Measurements from ENCODE around the gene WIPI1. TPM values are rescaled to one million over a fixed set of nuclear protein-coding genes. Genes with fewer than 3 reads are reported as not detected.

Gene WIPI1
- total RNA-seq, 4 donors from 2014 or later: 27.0 to 59.4 (median 43.5) TPM

DNA sequence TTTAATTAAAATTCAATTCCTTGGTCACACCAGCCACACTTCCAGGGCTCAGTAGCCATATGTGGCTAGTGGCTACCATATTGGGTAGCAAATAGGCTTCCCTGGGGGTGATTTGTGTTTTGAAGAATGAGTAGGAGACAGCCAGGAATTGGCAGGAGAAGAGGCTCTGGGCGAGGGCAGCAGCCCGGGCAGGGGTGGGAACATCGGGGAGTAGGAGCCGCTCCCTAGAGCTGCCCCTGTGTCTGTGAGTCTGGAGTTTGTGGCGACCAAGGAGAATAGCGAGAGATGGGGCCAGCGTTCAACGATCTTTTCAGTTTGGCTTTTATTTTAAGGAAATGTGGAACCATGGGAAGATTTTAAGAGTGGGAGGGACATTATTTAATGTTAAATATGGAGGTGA is 81.7 kb downstream of the WIPI1 start:
- Histone ChIP-seq H3K27ac (replicated peaks in 1 of 4) (no peak overlapping the region), H3K4me3 (no peak overlapping the region), H3K9me3 (no peaks in the 10 kb centered on the region), H3K36me3 (no peaks in the 10 kb centered on the region), H3K27me3 (no peaks in the 10 kb centered on the region), H3K4me1 (peaks cover 29 to 41% (median 32%) of the 10 kb centered on the region in 4 donors)
- DNase-seq (ENCODE audit: extremely low spot score): no peak
- intact Hi-C loops (cut with DNase I): no loop called here
- no peak for TF ChIP-seq POLR2A (IDR thresholded peaks at IDR 0.05; ENCODE audit: low read depth)
- 91% methylated on average over 8 of the region's 8 CpGs for WGBS

Small RNA genes lying within 50 kb of the gene (small RNA-seq; reads per million reads assigned to genes)
- 0 reads per million in 3 donors for gene MIR635

Other genes starting within 250 kb of the WIPI1 start
- gene AMZ2, start 209.5 kb downstream of the WIPI1 start, total RNA-seq: 10 to 100 TPM; 38.2 to 69.9 (median 60.1) TPM
- gene SLC16A6, start 166.4 kb downstream of the WIPI1 start, total RNA-seq: under 1 TPM in 3 of 4 donors, not detected in 1; 0.33 to 0.42 (median 0.34) TPM
- 1 to 10 TPM; 1.7 to 4.9 (median 2.8) TPM for gene ARSG, start 166.0 kb downstream of the WIPI1 start, total RNA-seq
- gene PRKAR1A, start 54.9 kb upstream of the WIPI1 start, total RNA-seq: 100 to 1,000 TPM; 179 to 311 (median 219) TPM
- 10 to 100 TPM in 1 of 4 donors, 1 to 10 TPM in 3; 1.7 to 21.2 (median 3.2) TPM for gene FAM20A, start 143.9 kb upstream of the WIPI1 start, total RNA-seq